Stimulated activated CD4-positive, alpha-beta T cell treated with anti-CD3 and anti-CD28 coated beads, TNF-alpha, amount 100 ng/mL, for 24 hours (primary cell): ENCODE results near the gene NRIP2.

Experiments
- DNase-seq, 3 experiments: peaks; one replicate each; pipeline ENCODE4 v3.0.0-alpha.2; 2020; ENCODE audit warnings: low read depth in 3 of 3

NRIP2 gene

DNA sequence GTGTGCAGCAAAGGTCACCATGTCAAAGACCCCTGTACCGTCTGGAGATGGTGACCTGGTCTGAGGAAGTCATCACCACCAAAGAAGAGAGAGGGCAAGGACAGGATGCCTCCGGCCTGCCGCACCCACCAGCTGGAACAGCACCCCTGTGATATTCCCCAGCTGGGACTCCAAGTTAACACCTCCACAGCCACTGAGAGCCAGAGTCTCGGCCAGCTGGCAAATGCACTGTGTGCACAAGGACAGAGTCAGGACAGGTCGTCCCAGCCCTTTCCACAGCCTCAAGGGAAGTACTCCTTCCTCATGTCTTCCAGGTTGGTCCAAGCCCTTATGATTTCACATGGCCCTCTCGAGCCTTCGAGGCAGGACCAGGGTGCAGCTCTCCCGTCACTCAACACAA is 59.4 kb downstream of the NRIP2 start:
- no peak for DNase-seq
